ENCODE data around the gene TSKS.

GRCh38 chr19:49761625-49762311 lies 1.3 kb downstream of the TSKS start:
- TF ChIP-seq EZH2 (IDR thresholded peaks at IDR 0.05; ENCODE audit: insufficient read depth, low read length) (no peak), CTCF (IDR thresholded peaks at IDR 0.05; ENCODE audit: insufficient read depth, low read depth, low read length) (no peak)

All from astrocyte (in vitro differentiated cells and primary cell).